OCI-LY1 (cell line): ENCODE data around the gene GMDS.

Source experiments
- H2AFZ ChIP-seq: fragments of 200-600 bp; sonication (generic), shearing (Covaris generic); 2 replicates; pipeline ENCODE4 v1.6.0; 2014; ENCODE audit warnings: antibody characterized with exemption, mild to moderate bottlenecking, low read length
- H3F3A ChIP-seq: fragments of 200-600 bp; sonication (generic), shearing (Covaris generic); 2 replicates; pipeline ENCODE4 v1.6.0; 2014; ENCODE audit warnings: mild to moderate bottlenecking, antibody characterized with exemption, low read length, moderate library complexity; ENCODE audit not compliant: insufficient read depth
- H3K27ac ChIP-seq: fragments of 200-600 bp; sonication (generic); 2 replicates; pipeline ENCODE4 v1.5.1; 2014; ENCODE audit warnings: low read length, mixed run types, mild to moderate bottlenecking, low read depth; ENCODE audit not compliant: poor library complexity, severe bottlenecking
- H3K27me3 ChIP-seq: fragments of 200-600 bp; sonication (generic); 2 replicates; pipeline ENCODE4 v1.6.0; 2014; ENCODE audit warnings: antibody characterized with exemption, mild to moderate bottlenecking, low read length, moderate library complexity; ENCODE audit not compliant: insufficient read depth
- H3K36me3 ChIP-seq: fragments of 200-600 bp; sonication (generic); 2 replicates; pipeline ENCODE4 v1.6.1; 2014; ENCODE audit warnings: mild to moderate bottlenecking, antibody characterized with exemption, low read length, moderate library complexity, mixed read lengths; ENCODE audit not compliant: insufficient read depth
- H3K4me1 ChIP-seq: fragments of 200-600 bp; sonication (generic); 2 replicates; pipeline ENCODE4 v1.5.1; 2014; ENCODE audit warnings: mild to moderate bottlenecking, low read length, moderate library complexity; ENCODE audit not compliant: insufficient read depth, severe bottlenecking
- H3K4me2 ChIP-seq: fragments of 200-600 bp; sonication (generic), shearing (Covaris generic); 2 replicates; pipeline ENCODE4 v1.6.1; 2014; ENCODE audit warnings: low read length
- H3K4me3 ChIP-seq: fragments of 200-600 bp; sonication (generic); 2 replicates; pipeline ENCODE4 v1.5.1; 2014; ENCODE audit warnings: low read length, low read depth, mild to moderate bottlenecking, mixed read lengths; ENCODE audit not compliant: poor library complexity, severe bottlenecking
- H3K79me2 ChIP-seq: fragments of 200-600 bp; shearing (Covaris generic); 2 replicates; pipeline ENCODE4 v1.6.1; 2016; ENCODE audit warnings: mixed run types, low read length, mixed read lengths; ENCODE audit not compliant: insufficient read depth
- H3K9ac ChIP-seq: fragments of 200-600 bp; sonication (generic), shearing (Covaris generic); 2 replicates; pipeline ENCODE4 v1.6.1; 2014; ENCODE audit warnings: mild to moderate bottlenecking, low read length, mixed read lengths
- H3K9me2 ChIP-seq: fragments of 200-600 bp; sonication (generic), shearing (Covaris generic); 2 replicates; pipeline ENCODE4 v1.6.1; 2014; ENCODE audit warnings: low read depth, mild to moderate bottlenecking, low read length, mixed read lengths
- H3K9me3 ChIP-seq: fragments of 200-600 bp; shearing (Covaris generic); 2 replicates; pipeline ENCODE4 v1.6.1; 2014; ENCODE audit warnings: low read length, mixed read lengths
- H4K20me1 ChIP-seq: fragments of 200-600 bp; sonication (generic), shearing (Covaris generic); 2 replicates; pipeline ENCODE4 v1.6.0; 2016; ENCODE audit warnings: mild to moderate bottlenecking, low read length; ENCODE audit not compliant: insufficient read depth
- CTCF ChIP-seq: fragments of 200-600 bp; sonication (generic), shearing (Covaris generic); IDR thresholded peaks from 2 replicates; pipeline ENCODE4 v1.5.1; 2017; ENCODE audit warnings: mild to moderate bottlenecking, antibody characterized with exemption, low read length, moderate library complexity, mixed read lengths
- EZH2 ChIP-seq: fragments of 200-600 bp; sonication (generic), shearing (Covaris generic); IDR thresholded peaks from 2 replicates; pipeline ENCODE4 v1.8.0; 2017; ENCODE audit warnings: borderline replicate concordance, mixed run types, mild to moderate bottlenecking, antibody characterized with exemption, low read length, moderate library complexity, mixed read lengths

Gene GMDS

GRCh38 chr6:2147261-2147660, 98.1 kb downstream of the GMDS start:
- Histone ChIP-seq H3K36me3 (no peaks in the 10 kb centered on the region), H3K79me2 (no peaks in the 10 kb centered on the region)
- TF ChIP-seq EZH2 (no peak), CTCF (no peak)

DNA sequence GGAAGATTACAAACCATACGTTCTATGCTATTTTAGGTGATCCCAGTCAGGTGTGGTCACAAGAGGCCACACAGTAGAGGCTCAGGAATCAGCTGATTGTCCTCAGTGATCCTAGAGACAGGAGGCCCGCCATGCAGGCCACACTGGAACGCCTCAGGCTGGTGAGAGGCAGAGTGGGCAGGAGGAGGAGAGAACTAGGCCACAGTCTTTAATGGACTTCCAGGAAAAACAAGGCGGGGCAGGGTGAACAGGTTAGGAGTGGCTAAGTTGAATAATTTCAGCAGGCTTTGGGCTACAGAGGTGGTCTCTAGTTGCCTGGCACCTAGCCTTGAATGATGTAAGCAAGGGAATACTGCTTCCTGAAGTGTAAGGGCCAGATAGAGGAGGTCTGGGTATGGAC, 101.2 kb downstream of the GMDS start:
- no peak overlapping the region for H3K9ac ChIP-seq
- no peaks in the 10 kb centered on the region for H4K20me1 ChIP-seq
- H3K36me3 ChIP-seq, result no peaks in the 10 kb centered on the region
- no peaks in the 10 kb centered on the region for H3K4me1 ChIP-seq
- no peak overlapping the region for H3K4me2 ChIP-seq
- H3K27me3 ChIP-seq, result no peaks in the 10 kb centered on the region
- no peak overlapping the region for H3K4me3 ChIP-seq
- H2AFZ ChIP-seq, result no peak overlapping the region
- no peak overlapping the region for H3K27ac ChIP-seq
- no peaks in the 10 kb centered on the region for H3K9me3 ChIP-seq
- TF ChIP-seq CTCF, result no peak
- no peak for TF ChIP-seq EZH2
- H3K79me2 ChIP-seq, result no peaks in the 10 kb centered on the region
- H3K9me2 ChIP-seq, result no peaks in the 10 kb centered on the region
- H3F3A ChIP-seq, result no peaks in the 10 kb centered on the region

More at GRCh38 chr6:2147261-2147660, 98.1 kb downstream of the GMDS start:
- no peaks in the 10 kb centered on the region for H3K4me1 ChIP-seq
- no peak overlapping the region for H3K4me2 ChIP-seq
- no peaks in the 10 kb centered on the region for H3F3A ChIP-seq
- H3K9me3 ChIP-seq, result no peaks in the 10 kb centered on the region
- H3K27me3 ChIP-seq, result no peaks in the 10 kb centered on the region
- H3K9me2 ChIP-seq, result no peaks in the 10 kb centered on the region
- no peak overlapping the region for H3K4me3 ChIP-seq
- no peak overlapping the region for H3K27ac ChIP-seq
- H4K20me1 ChIP-seq, result no peaks in the 10 kb centered on the region
- H3K9ac ChIP-seq, result no peak overlapping the region
- no peak overlapping the region for H2AFZ ChIP-seq

DNA sequence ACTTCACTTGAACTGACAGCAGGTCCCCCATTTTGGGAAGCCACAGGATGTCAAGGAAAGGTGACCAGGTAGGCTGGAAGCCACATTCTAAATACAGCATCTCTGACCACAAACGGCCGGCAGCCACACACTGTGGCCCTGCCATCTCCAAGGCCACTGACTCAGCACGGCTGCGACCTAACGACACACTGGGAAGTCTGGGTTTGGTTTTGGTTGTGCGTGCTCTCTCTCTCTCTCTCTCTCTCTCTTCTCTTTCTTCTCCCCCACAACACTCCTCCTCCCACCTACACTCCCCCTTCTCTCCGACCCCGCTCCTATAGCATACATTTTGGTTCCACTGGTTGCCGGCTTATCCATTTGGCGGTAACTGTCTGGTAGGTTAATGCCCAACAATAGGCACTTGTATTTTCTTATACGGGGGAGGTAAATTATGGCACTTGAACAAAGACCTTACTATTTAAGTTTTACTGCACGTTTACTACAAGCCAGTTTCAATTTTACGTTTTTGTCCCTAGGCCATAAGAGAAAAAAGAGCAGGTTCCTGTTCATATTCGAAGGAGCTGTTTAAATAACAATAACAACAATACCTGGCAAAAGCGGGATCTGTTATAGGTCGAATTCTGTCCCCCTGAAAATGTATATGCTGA, 103.6 kb downstream of the GMDS start:
- Histone ChIP-seq H3K9me3 (no peaks in the 10 kb centered on the region), H3K27me3 (no peaks in the 10 kb centered on the region), H3K36me3 (no peaks in the 10 kb centered on the region), H3F3A (no peaks in the 10 kb centered on the region), H3K4me2 (no peak overlapping the region), H3K4me1 (no peaks in the 10 kb centered on the region), H3K4me3 (no peak overlapping the region), H3K9me2 (no peaks in the 10 kb centered on the region), H3K9ac (no peak overlapping the region), H4K20me1 (no peaks in the 10 kb centered on the region), H2AFZ (no peak overlapping the region), H3K27ac (no peak overlapping the region), H3K79me2 (no peaks in the 10 kb centered on the region)
- TF ChIP-seq CTCF (no peak), EZH2 (no peak)
